Naive B cell (primary cell): ENCODE data around the gene ROGDI. TPM values are rescaled to one million over a fixed set of nuclear protein-coding genes. Genes with fewer than 3 reads are reported as not detected.

Source experiments
- ATAC-seq, 2 donors: fragments of 150-1000 bp; cut with Tn5 transposase; 2 replicates each; pipeline ENCODE4 v1.10.0; 2021; ENCODE audit warnings: low read depth in 2 of 2, mild to moderate bottlenecking in 2 of 2, moderate library complexity in 2 of 2
- DNase-seq: peaks from one replicate; pipeline ENCODE4 v3.0.0; 2022
- H3K27ac Mint-ChIP-seq, 6 donors: one replicate each; pipeline ENCODE4 v1.8.0; 2020 to 2022; ENCODE audit warnings: mild to moderate bottlenecking in 6 of 6, mixed read lengths in 6 of 6, moderate library complexity in 5 of 6, inconsistent platforms in 2 of 6
- H3K27me3 Mint-ChIP-seq, 3 donors: one replicate each; pipeline ENCODE4 v1.8.0; 2021 to 2022; ENCODE audit warnings: mixed read lengths in 3 of 3, mild to moderate bottlenecking in 1 of 3
- H3K36me3 Mint-ChIP-seq, 2 donors: one replicate each; pipeline ENCODE4 v1.8.0; 2020 to 2022; ENCODE audit warnings: mixed read lengths in 2 of 2, inconsistent platforms in 1 of 2, mild to moderate bottlenecking in 1 of 2
- H3K4me1 Mint-ChIP-seq, 3 donors: one replicate each; pipeline ENCODE4 v1.8.0; 2020 to 2022; ENCODE audit warnings: mixed read lengths in 3 of 3, inconsistent platforms in 1 of 3, mild to moderate bottlenecking in 1 of 3, moderate library complexity in 1 of 3
- H3K4me3 Mint-ChIP-seq, 8 donors: one replicate each; pipeline ENCODE4 v1.8.0; 2020 to 2022; ENCODE audit warnings: mild to moderate bottlenecking in 8 of 8, mixed read lengths in 8 of 8, moderate library complexity in 8 of 8, inconsistent platforms in 2 of 8
- H3K9me3 Mint-ChIP-seq, 7 donors: one replicate each; pipeline ENCODE4 v1.8.0; 2020 to 2022; ENCODE audit warnings: mixed read lengths in 7 of 7, mild to moderate bottlenecking in 5 of 7, inconsistent platforms in 2 of 7, moderate library complexity in 1 of 7
- polyA plus RNA-seq, 6 donors: library from polyadenylated mRNA; unstranded; fragments of 300-500 nt; fragmentation: Illumina TruSeq; gene quantifications; one replicate each; pipeline ENCODE4 v1.2.3, GENCODE V29; 2021; ENCODE audit warnings: low read depth in 6 of 6

The ROGDI gene
- polyA plus RNA-seq, 6 donors from 2014 or later: 2.7 to 8.0 (median 6.1) TPM

DNA sequence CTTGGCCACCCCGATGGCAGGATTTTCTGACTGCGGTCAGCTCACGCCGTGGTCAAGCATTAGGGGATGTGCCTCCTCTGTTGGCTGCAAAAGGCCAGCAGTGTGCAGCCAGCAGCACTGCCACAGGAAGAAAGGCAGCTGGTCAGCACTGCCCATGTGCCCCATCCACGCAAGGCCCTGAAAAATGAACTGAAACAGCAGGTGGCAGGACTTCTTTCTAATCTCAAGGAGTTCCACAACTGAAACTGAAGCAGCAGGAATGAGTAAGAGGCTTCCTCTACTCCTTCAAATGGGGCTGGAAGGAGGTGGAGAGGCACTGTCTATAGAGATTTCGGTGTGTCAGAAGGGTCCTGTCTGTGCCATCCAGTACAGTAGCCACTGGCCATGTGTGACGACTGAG lies 38.6 kb downstream of the ROGDI start:
- Mint-ChIP-seq H3K4me3 (peak overlapping the region in 2 of 8 donors; percentile 30 to 74), H3K4me1 (peaks cover 19 to 35% (median 31%) of the 10 kb centered on the region in 3 donors), H3K9me3 (no peaks in the 10 kb centered on the region), H3K36me3 (peaks cover 0 to 7% of the 10 kb centered on the region in 2 donors), H3K27me3 (no peaks in the 10 kb centered on the region), H3K27ac (peak overlapping the region in 1 of 6 donors; percentile 72)
- no peak for DNase-seq
- no peak for ATAC-seq

DNA sequence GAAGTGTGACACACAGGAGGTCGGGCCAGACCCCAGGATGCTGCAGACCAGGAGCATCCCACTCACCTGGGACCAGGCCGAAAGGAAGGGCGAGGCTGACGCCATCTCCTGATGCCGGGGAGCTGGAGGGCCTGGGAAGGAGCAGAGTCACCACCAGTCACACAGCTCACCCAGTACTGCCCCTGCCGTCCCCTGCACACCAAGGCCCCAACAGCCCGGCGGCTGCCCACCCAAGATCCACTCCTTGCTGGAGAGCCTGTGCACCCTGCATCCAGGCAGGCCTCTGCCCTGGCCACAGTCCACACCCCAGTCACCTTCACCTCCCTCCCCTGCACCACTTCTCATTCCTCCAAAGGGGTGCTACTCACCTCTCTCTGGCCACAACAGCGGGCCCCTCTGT lies 40.2 kb downstream of the ROGDI start:
- Mint-ChIP-seq H3K4me3 (peak overlapping the region in 1 of 8 donors; percentile 12), H3K4me1 (peaks cover 12 to 21% (median 20%) of the 10 kb centered on the region in 3 donors), H3K27me3 (no peaks in the 10 kb centered on the region), H3K9me3 (no peaks in the 10 kb centered on the region), H3K36me3 (peaks cover 0 to 7% of the 10 kb centered on the region in 2 donors), H3K27ac (no peak overlapping the region)
- DNase-seq (no peak), ATAC-seq (no peak)

DNA sequence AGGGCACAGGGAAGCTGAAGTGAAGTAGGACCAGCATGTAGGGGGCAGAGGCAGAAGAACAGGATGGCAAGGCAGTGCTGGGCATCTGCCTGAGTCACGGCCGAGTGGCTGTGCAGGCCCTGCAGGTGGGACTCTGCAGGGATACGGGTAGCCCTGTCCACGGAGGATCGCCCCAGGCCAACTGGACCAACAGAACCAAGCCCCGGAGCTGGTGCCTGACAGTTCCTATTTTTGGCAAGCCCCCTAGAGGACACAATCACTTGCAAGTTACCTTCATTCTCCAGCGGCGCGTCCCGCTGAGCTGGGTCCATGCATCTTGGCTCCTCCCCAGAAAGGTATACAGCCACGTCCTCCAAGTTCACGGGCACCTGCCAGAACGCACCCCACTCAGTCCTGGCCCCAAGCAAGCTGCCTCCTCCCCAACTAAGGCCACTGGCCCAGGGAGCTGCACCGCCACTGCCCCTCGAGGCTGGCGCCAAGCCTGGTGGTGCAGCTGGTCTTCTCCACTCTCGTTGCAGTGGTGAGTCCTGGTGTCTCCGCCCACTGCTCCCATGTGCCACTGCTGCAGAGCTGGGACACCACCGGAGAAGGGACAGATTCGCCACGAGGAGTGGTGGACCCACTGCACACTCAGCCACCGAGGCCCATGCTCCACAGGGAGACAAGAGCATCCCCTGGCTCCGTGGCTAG lies 42.1 kb downstream of the ROGDI start:
- H3K36me3 Mint-ChIP-seq: peaks cover 5 to 13% of the 10 kb centered on the region in 2 donors
- ATAC-seq (no peak), DNase-seq (no peak)
- H3K27ac Mint-ChIP-seq: peak overlapping the region in 1 of 6 donors; percentile 12
- peaks cover 4 to 10% (median 9%) of the 10 kb centered on the region in 3 donors for H3K4me1 Mint-ChIP-seq
- no peaks in the 10 kb centered on the region for H3K9me3 Mint-ChIP-seq
- H3K27me3 Mint-ChIP-seq: no peaks in the 10 kb centered on the region
- peak overlapping the region in 1 of 8 donors; percentile 41 for H3K4me3 Mint-ChIP-seq

DNA sequence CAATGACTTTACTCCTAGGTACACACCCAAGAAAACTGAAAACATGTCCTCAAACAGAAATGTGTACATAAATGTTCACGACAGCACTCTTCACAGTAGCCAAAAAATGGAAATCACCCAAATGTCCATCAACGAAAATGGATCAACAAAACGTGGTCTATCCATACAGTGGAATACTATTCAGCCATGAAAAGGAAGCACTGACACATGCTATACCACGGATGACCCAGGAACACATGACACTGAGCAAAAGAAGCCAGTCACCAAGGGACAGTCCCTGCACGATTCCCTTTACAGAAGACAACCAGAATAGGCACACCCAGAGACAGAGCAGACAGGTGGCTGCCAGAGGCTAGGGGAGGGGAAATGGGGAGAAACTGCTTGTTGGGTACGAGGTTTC lies 46.7 kb downstream of the ROGDI start:
- peaks cover 0 to 3% (median 0%) of the 10 kb centered on the region in 3 donors for H3K4me1 Mint-ChIP-seq
- DNase-seq (no peak), ATAC-seq (no peak)
- H3K9me3 Mint-ChIP-seq: no peaks in the 10 kb centered on the region
- H3K4me3 Mint-ChIP-seq: no peak overlapping the region
- H3K27ac Mint-ChIP-seq: peak overlapping the region in 1 of 6 donors; percentile 27
- peaks cover 5 to 15% of the 10 kb centered on the region in 2 donors for H3K36me3 Mint-ChIP-seq
- H3K27me3 Mint-ChIP-seq: no peaks in the 10 kb centered on the region

DNA sequence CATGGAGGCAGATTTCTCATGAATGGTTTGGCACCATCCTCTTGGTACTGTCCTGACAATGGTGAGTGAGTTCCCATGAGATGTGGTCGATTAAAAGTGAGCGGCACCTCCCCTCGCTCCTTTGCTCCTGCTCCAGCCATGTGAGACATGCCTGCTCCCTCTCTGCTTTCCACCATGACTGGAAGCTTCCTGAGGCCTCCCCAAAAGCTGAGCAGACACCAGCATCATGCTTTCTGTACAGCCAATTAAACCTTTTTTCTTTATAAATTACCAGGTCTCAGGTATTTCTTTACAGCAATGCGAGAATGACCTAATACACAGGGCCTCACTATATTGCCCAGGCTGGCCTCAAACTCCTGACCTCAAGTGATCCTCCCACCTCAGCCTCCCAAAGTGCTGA lies 47.6 kb downstream of the ROGDI start:
- Mint-ChIP-seq H3K27me3 (no peaks in the 10 kb centered on the region), H3K36me3 (peaks cover 5 to 12% of the 10 kb centered on the region in 2 donors), H3K9me3 (no peaks in the 10 kb centered on the region), H3K4me1 (peaks cover 0 to 3% (median 0%) of the 10 kb centered on the region in 3 donors), H3K4me3 (no peak overlapping the region), H3K27ac (no peak overlapping the region)
- ATAC-seq: no peak
- no peak for DNase-seq

DNA sequence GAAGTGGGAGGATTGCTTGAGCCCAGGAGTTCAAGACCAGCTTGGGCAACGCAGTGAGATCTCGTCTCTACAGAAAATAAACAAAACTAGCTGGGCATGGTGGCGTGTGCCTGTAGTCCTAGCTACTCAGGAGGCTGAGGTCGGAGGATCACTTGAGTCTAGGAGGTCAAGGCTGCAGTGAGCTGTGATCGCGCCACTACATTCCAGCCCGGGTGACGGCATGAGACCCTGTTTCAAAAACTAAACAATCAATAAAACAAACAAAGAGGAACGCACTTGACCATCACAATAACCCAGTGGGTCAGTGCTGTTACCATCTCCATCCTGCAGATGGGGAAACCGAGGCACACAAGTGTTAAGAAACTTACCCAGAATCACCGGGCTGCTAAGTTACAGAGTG lies 49.2 kb downstream of the ROGDI start:
- Mint-ChIP-seq H3K27me3 (no peaks in the 10 kb centered on the region), H3K9me3 (no peaks in the 10 kb centered on the region), H3K27ac (no peak overlapping the region), H3K4me3 (no peak overlapping the region), H3K4me1 (peaks cover 3 to 6% (median 5%) of the 10 kb centered on the region in 3 donors), H3K36me3 (peaks cover 5 to 8% of the 10 kb centered on the region in 2 donors)
- ATAC-seq (no peak), DNase-seq (no peak)

DNA sequence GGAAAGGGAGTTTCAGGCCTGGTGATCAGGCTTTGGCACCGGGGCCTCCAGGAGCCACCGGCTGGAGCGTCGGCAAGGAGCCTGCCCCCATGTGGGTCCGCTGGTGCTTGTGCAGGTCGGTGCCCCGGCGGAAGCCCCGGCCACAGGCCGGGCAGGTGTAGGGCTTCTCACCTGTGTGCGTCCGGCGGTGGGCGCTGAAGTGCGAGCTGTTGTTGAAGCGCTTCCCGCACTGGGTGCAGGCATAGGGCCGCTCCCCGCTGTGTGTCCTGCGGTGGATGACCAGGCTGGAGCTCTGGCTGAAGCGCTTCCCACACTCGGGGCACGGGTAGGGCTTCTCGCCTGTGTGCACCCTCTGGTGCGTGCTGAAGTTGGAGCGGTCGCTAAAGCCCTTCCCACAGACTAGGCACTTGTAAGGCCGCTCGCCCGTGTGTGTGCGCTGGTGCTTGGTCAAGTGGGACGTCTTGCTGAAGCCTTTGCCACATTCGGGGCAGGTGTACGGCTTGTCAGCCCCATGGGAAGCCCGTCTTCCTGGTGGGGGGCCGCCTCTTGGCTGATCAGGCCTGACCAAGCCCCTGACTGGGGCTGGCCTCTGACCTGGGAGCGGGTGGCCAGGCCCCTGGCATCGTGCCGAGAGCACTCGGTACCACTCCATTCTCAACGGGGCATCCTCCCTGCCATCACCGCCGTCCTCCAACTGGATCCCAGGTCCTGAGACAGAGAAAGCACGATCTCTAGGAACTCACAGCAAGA lies 49.9 kb downstream of the ROGDI start:
- Mint-ChIP-seq H3K9me3 (no peaks in the 10 kb centered on the region), H3K4me1 (peaks cover 8 to 13% (median 12%) of the 10 kb centered on the region in 3 donors), H3K36me3 (peaks cover 5 to 8% of the 10 kb centered on the region in 2 donors), H3K4me3 (no peak overlapping the region), H3K27ac (no peak overlapping the region), H3K27me3 (no peaks in the 10 kb centered on the region)
- DNase-seq: no peak
- ATAC-seq: no peak

DNA sequence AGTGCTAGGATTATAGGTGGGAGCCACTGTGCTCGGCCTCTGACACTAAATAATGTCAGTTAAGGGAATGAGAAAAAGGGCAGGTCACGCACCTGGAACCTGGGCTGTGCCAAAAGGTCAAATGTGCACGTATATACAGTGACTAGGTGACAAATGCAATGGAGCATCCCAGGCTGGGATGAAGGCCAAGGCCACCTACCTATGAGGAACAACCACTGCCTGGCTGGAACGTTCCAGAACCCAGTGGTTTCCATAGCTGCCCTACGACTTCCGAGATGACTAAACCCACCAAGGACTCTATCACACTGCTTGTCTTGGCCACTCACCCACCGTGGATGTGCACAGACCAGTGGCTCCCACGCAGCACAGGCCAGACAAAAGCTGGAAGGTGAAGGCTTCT lies 51.5 kb downstream of the ROGDI start:
- peaks cover 4 to 7% of the 10 kb centered on the region in 2 donors for H3K36me3 Mint-ChIP-seq
- H3K27ac Mint-ChIP-seq: no peak overlapping the region
- H3K9me3 Mint-ChIP-seq: no peaks in the 10 kb centered on the region
- no peaks in the 10 kb centered on the region for H3K27me3 Mint-ChIP-seq
- DNase-seq (no peak), ATAC-seq (no peak)
- H3K4me3 Mint-ChIP-seq: no peak overlapping the region
- peaks cover 13 to 21% (median 21%) of the 10 kb centered on the region in 3 donors for H3K4me1 Mint-ChIP-seq

DNA sequence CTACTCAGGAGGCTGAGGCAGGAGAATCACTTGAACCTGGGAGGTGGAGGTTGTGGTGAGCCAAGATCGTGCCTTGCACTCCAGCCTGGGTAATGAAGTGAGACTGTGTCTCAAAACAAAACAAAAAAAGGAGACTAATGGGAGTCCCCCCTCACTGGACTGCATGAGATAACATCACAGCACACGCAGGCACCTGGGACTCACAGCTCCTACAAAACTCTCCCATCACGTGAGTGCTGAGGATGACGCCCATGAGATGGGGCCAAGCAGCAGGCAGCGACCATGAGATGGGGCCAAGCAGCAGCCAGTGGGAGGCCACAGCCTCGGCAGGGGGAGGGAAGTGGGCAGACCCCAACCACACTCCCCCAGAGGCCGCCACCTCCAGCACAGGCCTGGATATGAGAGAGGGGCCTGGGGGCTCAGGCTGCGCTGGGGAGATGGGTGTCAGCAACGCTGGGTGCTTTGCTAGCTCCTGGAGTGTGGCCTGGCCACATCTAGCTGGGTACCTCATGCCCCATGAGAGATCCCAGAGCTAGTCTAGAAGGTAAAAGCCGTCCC lies 52.7 kb downstream of the ROGDI start:
- H3K4me3 Mint-ChIP-seq: no peak overlapping the region
- H3K27me3 Mint-ChIP-seq: no peaks in the 10 kb centered on the region
- no peaks in the 10 kb centered on the region for H3K9me3 Mint-ChIP-seq
- DNase-seq (no peak), ATAC-seq (no peak)
- H3K36me3 Mint-ChIP-seq: no peaks in the 10 kb centered on the region
- H3K27ac Mint-ChIP-seq: no peak overlapping the region
- peaks cover 13 to 22% (median 21%) of the 10 kb centered on the region in 3 donors for H3K4me1 Mint-ChIP-seq

DNA sequence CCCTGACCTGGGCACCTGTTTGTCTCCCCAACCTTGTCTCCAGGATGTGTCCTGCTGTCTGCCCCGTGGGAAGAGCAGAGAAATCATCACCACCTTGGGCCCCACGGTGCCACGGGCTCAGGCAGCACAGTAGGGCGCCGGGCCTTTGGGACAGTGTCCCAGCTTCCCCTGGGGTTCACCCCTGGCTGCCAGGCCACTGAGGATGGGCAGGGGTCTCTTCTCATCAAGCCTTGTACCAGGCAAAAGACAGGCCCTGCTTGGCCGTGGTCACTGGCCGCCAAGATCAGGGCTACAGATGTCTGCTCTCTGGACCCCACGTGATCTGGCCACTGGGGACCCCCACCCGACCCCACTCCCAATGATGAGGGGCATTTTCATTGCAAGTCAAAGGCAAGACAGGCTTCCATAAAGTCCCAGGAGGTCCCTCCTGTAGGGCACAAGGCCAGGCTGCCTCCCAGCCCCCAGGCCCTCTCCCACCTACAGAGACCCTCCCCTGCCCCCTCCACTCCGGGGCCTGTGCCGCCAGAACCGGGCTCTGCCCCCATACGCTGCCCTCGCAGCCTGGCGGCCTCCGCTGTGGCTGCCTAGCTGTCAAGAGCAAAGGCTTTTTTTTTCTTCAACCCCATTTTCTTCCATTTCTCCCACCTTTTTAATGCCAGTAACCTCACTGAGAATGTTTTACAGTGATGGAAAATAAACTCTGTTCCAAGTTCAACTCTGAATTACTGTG lies 53.6 kb downstream of the ROGDI start:
- Mint-ChIP-seq H3K4me3 (peak overlapping the region in 1 of 8 donors; percentile 63), H3K4me1 (peaks cover 13 to 22% (median 21%) of the 10 kb centered on the region in 3 donors), H3K27ac (peak overlapping the region in 2 of 6 donors; percentile 16 to 70), H3K27me3 (no peaks in the 10 kb centered on the region), H3K9me3 (no peaks in the 10 kb centered on the region), H3K36me3 (no peaks in the 10 kb centered on the region)
- DNase-seq (no peak), ATAC-seq (no peak)

DNA sequence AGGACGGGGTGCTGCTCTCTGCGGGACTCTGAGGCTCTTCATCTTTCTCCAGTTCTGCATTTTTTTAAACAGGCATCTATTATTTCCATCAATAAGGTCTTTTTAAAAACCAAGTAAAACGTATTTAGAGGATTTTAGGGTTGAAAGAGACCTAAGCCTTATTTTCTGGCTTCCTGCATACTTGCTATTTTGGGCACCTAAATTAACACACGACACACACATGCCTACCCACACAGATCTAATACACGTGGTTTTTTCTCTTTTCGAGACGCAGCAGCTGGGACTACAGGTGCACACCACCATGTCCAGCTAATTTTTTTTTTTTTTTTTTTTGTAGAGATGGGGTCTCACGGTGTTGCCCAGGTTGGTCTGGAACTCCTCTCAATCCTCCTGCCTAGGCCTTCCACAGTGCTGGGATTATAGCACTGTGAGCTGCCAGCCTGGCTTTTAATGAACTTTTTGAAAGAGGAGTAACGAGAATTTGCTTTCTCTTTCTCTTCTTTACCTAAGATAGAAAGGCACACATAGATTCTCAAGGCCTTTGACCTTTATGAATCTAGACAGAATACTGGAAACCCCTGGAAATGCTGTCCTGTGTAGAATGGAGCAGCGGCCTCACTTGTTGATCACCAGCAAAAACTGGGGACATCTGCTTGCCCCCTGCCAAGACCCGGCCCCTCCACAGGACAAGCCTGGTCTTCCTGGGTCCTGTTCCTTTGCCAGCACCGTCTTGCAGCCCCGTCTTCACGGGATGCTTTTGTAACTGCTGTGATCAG lies 54.3 kb downstream of the ROGDI start:
- Mint-ChIP-seq H3K9me3 (no peaks in the 10 kb centered on the region), H3K27ac (peak overlapping the region in 5 of 6 donors; percentile 49 to 97 (median 67)), H3K4me3 (peak overlapping the region in 5 of 8 donors; percentile 40 to 78 (median 66)), H3K36me3 (no peaks in the 10 kb centered on the region), H3K4me1 (peaks cover 19 to 27% (median 26%) of the 10 kb centered on the region in 3 donors), H3K27me3 (no peaks in the 10 kb centered on the region)
- peak in 1 of 2 donors; percentile 48 for ATAC-seq
- no peak for DNase-seq

DNA sequence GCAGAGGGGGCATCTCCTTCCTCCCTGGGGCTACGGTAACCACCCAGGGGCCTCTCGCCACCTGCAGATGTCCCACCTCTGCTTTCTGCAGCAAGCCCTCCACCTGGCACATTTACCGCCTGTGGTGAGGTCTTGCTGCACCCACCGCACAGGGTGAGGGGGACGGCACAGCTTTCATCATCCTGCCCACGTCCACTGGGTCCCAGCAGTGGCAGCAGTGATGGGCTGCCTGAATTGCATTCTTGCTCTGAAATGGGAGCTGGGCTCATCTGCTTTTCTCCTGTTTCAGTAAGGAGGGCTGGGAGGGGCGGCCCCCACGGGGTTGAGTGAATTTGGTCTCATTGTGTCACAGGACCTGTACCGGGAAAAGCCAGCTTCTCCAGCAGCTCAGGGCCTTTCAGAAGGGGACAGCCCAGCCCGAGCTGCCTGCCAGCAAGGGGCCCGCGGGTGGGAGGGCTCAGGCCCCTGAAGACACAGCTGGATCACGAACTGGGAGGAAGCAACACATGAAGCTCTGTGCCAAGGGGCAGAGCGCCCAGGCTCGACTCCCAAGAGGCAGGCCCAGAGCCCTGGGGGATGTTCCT lies 55.4 kb downstream of the ROGDI start:
- Mint-ChIP-seq H3K4me1 (peaks cover 21 to 31% (median 28%) of the 10 kb centered on the region in 3 donors), H3K36me3 (no peaks in the 10 kb centered on the region), H3K27ac (peak overlapping the region in 2 of 6 donors; percentile 16 to 33), H3K9me3 (no peaks in the 10 kb centered on the region), H3K4me3 (peak overlapping the region in 1 of 8 donors; percentile 66), H3K27me3 (no peaks in the 10 kb centered on the region)
- ATAC-seq (peak in 1 of 2 donors; percentile 33), DNase-seq (no peak)
